PC-9 (cell line): ENCODE data around the gene PLIN5. TPM values are rescaled to one million over a fixed set of nuclear protein-coding genes. Genes with fewer than 3 reads are reported as not detected.
A peak's percentile ranks its signal among the peaks of the same experiment; 100 is the strongest.

Experiments used
- BruUV-seq: library from RNA; stranded (reverse); fragments of 400-500 nt; replicated peaks from 2 replicates; lab custom pipeline; 2021; lab: Mats Ljungman, UMichigan
- CTCF ChIA-PET: fragments of 300-600 bp; sonication (Branson Sonifier 250); formaldehyde crosslinking; loops from one replicate; lab custom pipeline; 2022; ENCODE audit warnings: antibody characterized with exemption; lab: Charles Lee
- POLR2A ChIA-PET: fragments of 300-600 bp; sonication (Branson Sonifier 250); formaldehyde crosslinking; loops from one replicate; lab custom pipeline; 2022; ENCODE audit warnings: antibody characterized with exemption; ENCODE audit not compliant: unreplicated experiment; lab: Charles Lee
- DNase-seq, 2 experiments: peaks; one replicate each; pipeline versions ENCODE4 v3.0.0 to v3.0.0-alpha.2; 2015 to 2022; ENCODE audit warnings: mixed read lengths in 1 of 2
- H2AFZ ChIP-seq: fragments of 200-600 bp; sonication (generic); 2 replicates; pipeline ENCODE4 v1.8.1; 2017; ENCODE audit warnings: antibody characterized with exemption
- H3F3A ChIP-seq: fragments of 200-600 bp; sonication (generic); 2 replicates; pipeline ENCODE4 v1.8.1; 2017; ENCODE audit warnings: antibody characterized with exemption, mild to moderate bottlenecking, low read depth; ENCODE audit not compliant: insufficient read depth
- H3K27ac ChIP-seq: fragments of 200-600 bp; sonication (generic); 2 replicates; pipeline ENCODE4 v1.6.1; 2016; ENCODE audit warnings: mixed run types
- H3K27me3 ChIP-seq: fragments of 200-600 bp; sonication (generic); 2 replicates; pipeline ENCODE4 v1.6.1; 2016; ENCODE audit warnings: low read depth, mixed run types; ENCODE audit not compliant: insufficient read depth
- H3K36me3 ChIP-seq: fragments of 200-600 bp; sonication (generic); 2 replicates; pipeline ENCODE4 v1.6.1; 2016; ENCODE audit warnings: low read depth, mixed run types
- H3K4me1 ChIP-seq: fragments of 200-600 bp; sonication (generic); replicated peaks from 2 replicates; pipeline ENCODE4 v1.6.1; 2016; ENCODE audit warnings: mixed run types; ENCODE audit not compliant: insufficient read depth
- H3K4me2 ChIP-seq: fragments of 200-600 bp; sonication (generic); 2 replicates; pipeline ENCODE4 v1.6.1; 2017; ENCODE audit warnings: mixed run types
- H3K4me3 ChIP-seq: fragments of 200-600 bp; sonication (generic); 2 replicates; pipeline ENCODE4 v1.6.1; 2016; ENCODE audit warnings: mixed run types
- H3K79me2 ChIP-seq: fragments of 200-600 bp; sonication (generic); 2 replicates; pipeline ENCODE4 v1.6.1; 2017; ENCODE audit warnings: low read depth, mixed run types
- H3K9me2 ChIP-seq: fragments of 200-600 bp; sonication (generic); 2 replicates; pipeline ENCODE4 v1.8.1; 2017; ENCODE audit warnings: mild to moderate bottlenecking; ENCODE audit not compliant: insufficient read depth
- H3K9me3 ChIP-seq: fragments of 200-600 bp; sonication (generic); 2 replicates; pipeline ENCODE4 v1.8.1; 2016; ENCODE audit warnings: low read depth; ENCODE audit not compliant: insufficient read depth
- H4K20me1 ChIP-seq: fragments of 200-600 bp; sonication (generic); 2 replicates; pipeline ENCODE4 v1.8.1; 2017; ENCODE audit not compliant: insufficient read depth
- CTCF ChIP-seq: fragments of 200-600 bp; sonication (generic); conservative IDR thresholded peaks from 2 replicates; pipeline ENCODE4 v1.6.1; 2017; ENCODE audit warnings: mixed run types, antibody characterized with exemption, mild to moderate bottlenecking, moderate library complexity
- EZH2 ChIP-seq: fragments of 200-600 bp; sonication (generic); IDR thresholded peaks from 2 replicates; pipeline ENCODE4 v1.8.0; 2017; ENCODE audit warnings: antibody characterized with exemption, low read depth
- intact Hi-C: fragments of 100-400 bp; cut with micrococcal nuclease; formaldehyde crosslinking; loops from one replicate; pipeline ENCODE4 v1.10.0; 2022; ENCODE audit not compliant: unreplicated experiment
- total RNA-seq: library from RNA; stranded (reverse); gene quantifications from 2 replicates; pipeline ENCODE4 v1.2.3, GENCODE V29; 2021

PLIN5 gene
- total RNA-seq, 1 experiment from 2014 or later = 4.4 TPM

- H3K4me3 ChIP-seq = no peak overlapping the region
- no TSS peak for BruUV-seq
- CTCF ChIA-PET = interaction anchor here (0.7 kb wide), 1 partner anchor 55 kb away, joined by 5 read pairs; no protein-coding TSS in a partner anchor
These were observed 46.1 kb upstream of the PLIN5 start for GRCh38 chr19:4580961-4581665.

DNA sequence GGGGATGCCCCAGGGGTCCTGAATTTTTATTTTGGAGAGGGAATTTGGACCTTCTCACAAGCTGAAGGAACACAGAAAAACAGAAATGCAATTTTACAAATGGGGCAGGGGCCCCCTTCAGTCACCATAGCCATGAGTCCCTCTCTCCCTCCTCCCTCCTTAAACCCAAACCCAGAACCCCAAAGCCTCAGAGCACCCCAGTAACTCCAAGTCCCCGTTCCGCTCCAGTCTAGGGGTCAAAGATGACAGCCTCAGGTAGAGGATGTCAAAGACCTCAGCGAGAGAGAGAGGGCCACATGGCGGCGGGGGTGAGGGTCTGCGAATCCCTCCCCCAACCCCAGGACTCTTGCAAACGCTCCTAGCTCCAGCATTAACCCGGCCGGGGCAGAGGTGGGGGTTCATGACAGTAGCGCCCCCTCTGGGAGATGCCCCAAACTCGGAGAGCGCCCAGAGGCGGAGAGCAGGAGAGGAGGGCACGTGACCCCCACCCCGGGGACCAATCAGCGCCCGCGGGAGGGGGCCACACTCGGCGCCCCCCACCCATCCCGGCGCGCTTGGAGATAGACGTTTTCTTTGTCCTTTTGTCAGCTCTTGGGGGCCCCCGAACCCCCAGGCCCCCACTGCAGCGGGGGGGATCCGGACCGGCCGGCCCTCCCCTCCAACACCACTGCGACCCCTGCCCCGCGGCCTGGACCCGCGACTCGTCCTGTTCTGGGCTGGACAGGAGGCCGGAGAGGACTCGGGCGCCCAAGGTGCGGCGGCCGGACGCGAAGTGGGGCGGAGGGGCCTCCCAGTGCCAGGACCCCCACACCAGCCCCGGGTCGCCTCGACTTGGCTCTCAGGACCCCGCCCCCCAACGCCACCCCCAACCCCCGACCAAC is 45.2 kb upstream of the PLIN5 start:
- no TSS peak for BruUV-seq
- Histone ChIP-seq H3K36me3 (no peaks in the 10 kb centered on the region), H3K27me3 (peaks cover 18% of the 10 kb centered on the region), H2AFZ (no peak overlapping the region), H3K4me1 (peaks cover 5% of the 10 kb centered on the region), H3K9me2 (no peaks in the 10 kb centered on the region), H3K79me2 (no peaks in the 10 kb centered on the region), H4K20me1 (no peaks in the 10 kb centered on the region), H3K9me3 (no peaks in the 10 kb centered on the region), H3K27ac (no peak overlapping the region), H3K4me3 (no peak overlapping the region), H3F3A (peaks cover 19% of the 10 kb centered on the region; the same call in 1 of the 2 replicates), H3K4me2 (no peak overlapping the region)
- POLR2A ChIA-PET = no interaction called here
- TF ChIP-seq CTCF (no peak), EZH2 (no peak)
- intact Hi-C loops = no loop called here
- DNase-seq = no peak
- CTCF ChIA-PET = no interaction called here

More at GRCh38 chr19:4580961-4581665, 46.1 kb upstream of the PLIN5 start:
- POLR2A ChIA-PET = no interaction called here
- Histone ChIP-seq H3F3A (peaks cover 15% of the 10 kb centered on the region; the same call in 1 of the 2 replicates), H3K4me1 (no peaks in the 10 kb centered on the region), H3K27me3 (peaks cover 18% of the 10 kb centered on the region), H3K27ac (no peak overlapping the region), H3K9me3 (no peaks in the 10 kb centered on the region), H2AFZ (no peak overlapping the region), H4K20me1 (no peaks in the 10 kb centered on the region), H3K36me3 (no peaks in the 10 kb centered on the region), H3K9me2 (no peaks in the 10 kb centered on the region), H3K4me2 (peak overlapping the region; percentile 51; the same call in 1 of the 2 replicates), H3K79me2 (no peaks in the 10 kb centered on the region)
- intact Hi-C loops = no loop called here
- no peak for DNase-seq
- TF ChIP-seq CTCF (no peak), EZH2 (no peak)

DNA sequence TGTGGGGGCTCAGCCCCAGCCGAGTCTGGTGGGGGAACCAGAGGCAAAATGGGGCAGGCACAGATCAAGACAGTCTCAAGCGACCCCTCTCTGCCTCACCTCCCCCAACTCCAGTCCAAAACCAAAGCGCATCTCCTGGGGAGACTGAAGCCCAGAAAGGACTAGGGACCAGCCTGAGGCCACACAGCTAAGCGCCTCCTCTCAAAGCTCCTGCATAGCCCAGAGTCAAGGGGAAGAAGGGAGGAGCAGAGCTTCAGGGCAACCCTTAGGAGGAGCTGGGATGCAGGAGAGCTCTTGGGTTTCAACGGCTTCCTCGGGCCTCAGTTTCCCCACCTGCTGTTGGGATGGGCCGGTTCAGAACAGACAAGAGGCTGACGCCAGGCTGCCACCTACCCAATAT is 44.4 kb upstream of the PLIN5 start:
- Histone ChIP-seq H3K4me2 (no peak overlapping the region), H3K27ac (no peak overlapping the region), H3K9me2 (no peaks in the 10 kb centered on the region), H3K27me3 (peaks cover 10% of the 10 kb centered on the region; the same call in 1 of the 2 replicates), H3K79me2 (no peaks in the 10 kb centered on the region), H4K20me1 (no peaks in the 10 kb centered on the region), H3F3A (peaks cover 21% of the 10 kb centered on the region; the same call in 1 of the 2 replicates), H3K36me3 (no peaks in the 10 kb centered on the region), H3K4me1 (peaks cover 14% of the 10 kb centered on the region), H2AFZ (no peak overlapping the region), H3K4me3 (no peak overlapping the region), H3K9me3 (no peaks in the 10 kb centered on the region)
- DNase-seq = no peak
- ChIA-PET POLR2A (no interaction called here), CTCF (no interaction called here)
- no TSS peak for BruUV-seq
- TF ChIP-seq EZH2 (no peak), CTCF (no peak)
- intact Hi-C loops = loop anchor here (5.0 kb wide), 1 partner anchor 53 kb away; no protein-coding TSS in a partner anchor
